H9 (cell line): ENCODE results near the gene FAM210B. TPM values are rescaled to one million over a fixed set of nuclear protein-coding genes. Genes with fewer than 3 reads are reported as not detected.

Source experiments
- DNase-seq: peaks from one replicate; pipeline ENCODE4 v3.0.0-alpha.2; 2017
- H2AFZ ChIP-seq: one replicate; pipeline ENCODE4 v1.6.1; 2013; ENCODE audit warnings: mild to moderate bottlenecking, low read length, control low read depth, moderate library complexity
- H2AK5ac ChIP-seq: 2 replicates; pipeline ENCODE4 v1.6.1; 2013; ENCODE audit warnings: low read length, control low read depth, mixed read lengths; ENCODE audit not compliant: insufficient read length
- H2BK120ac ChIP-seq: one replicate; pipeline ENCODE4 v1.6.1; 2013; ENCODE audit warnings: low read depth, mild to moderate bottlenecking, low read length, control low read depth, inconsistent platforms; ENCODE audit not compliant: poor library complexity, severe bottlenecking
- H2BK12ac ChIP-seq: 2 replicates; pipeline ENCODE4 v1.6.1; 2013; ENCODE audit warnings: low read length, control low read depth, mixed read lengths, low read depth; ENCODE audit not compliant: insufficient read length
- H2BK15ac ChIP-seq: 2 replicates; pipeline ENCODE4 v1.6.1; 2013; ENCODE audit warnings: low read depth, low read length, control low read depth
- H2BK20ac ChIP-seq: one replicate; pipeline ENCODE4 v1.6.1; 2013; ENCODE audit warnings: low read depth, mild to moderate bottlenecking, low read length, control low read depth, inconsistent platforms; ENCODE audit not compliant: poor library complexity, severe bottlenecking
- H2BK5ac ChIP-seq: 2 replicates; pipeline ENCODE4 v1.6.1; 2013; ENCODE audit warnings: low read length, control low read depth, mixed read lengths; ENCODE audit not compliant: insufficient read length
- H3K14ac ChIP-seq: 2 replicates; pipeline ENCODE4 v1.6.1; 2013; ENCODE audit warnings: low read length, control low read depth; ENCODE audit not compliant: insufficient read depth
- H3K18ac ChIP-seq: 2 replicates; pipeline ENCODE4 v1.6.1; 2013; ENCODE audit warnings: low read depth, mild to moderate bottlenecking, mixed read lengths, low read length, control low read depth; ENCODE audit not compliant: insufficient read length
- H3K23ac ChIP-seq: 2 replicates; pipeline ENCODE4 v1.6.1; 2013; ENCODE audit warnings: low read length, control low read depth, mixed read lengths, low read depth; ENCODE audit not compliant: insufficient read length
- H3K23me2 ChIP-seq: 2 replicates; pipeline ENCODE4 v1.6.1; 2013; ENCODE audit warnings: low read depth, mild to moderate bottlenecking, mixed read lengths, low read length, control low read depth; ENCODE audit not compliant: insufficient read length, poor library complexity, severe bottlenecking
- H3K27ac ChIP-seq: 2 replicates; pipeline ENCODE4 v1.5.1; 2013; ENCODE audit warnings: low read length, control low read depth, mixed read lengths, low read depth; ENCODE audit not compliant: insufficient read length
- H3K27me3 ChIP-seq: 2 replicates; pipeline ENCODE4 v1.6.1; 2013; ENCODE audit warnings: low read length, control low read depth, inconsistent platforms; ENCODE audit not compliant: insufficient read depth
- H3K4ac ChIP-seq: 2 replicates; pipeline ENCODE4 v1.6.1; 2013; ENCODE audit warnings: low read depth, mild to moderate bottlenecking, control low read depth, inconsistent platforms, low read length, moderate library complexity
- H3K4me1 ChIP-seq: 2 replicates; pipeline ENCODE4 v1.6.1; 2013; ENCODE audit warnings: low read length, control low read depth, inconsistent platforms; ENCODE audit not compliant: insufficient read depth
- H3K4me2 ChIP-seq: 2 replicates; pipeline ENCODE4 v1.6.1; 2013; ENCODE audit warnings: low read length, control low read depth, mixed read lengths; ENCODE audit not compliant: insufficient read length, insufficient read depth
- H3K56ac ChIP-seq: 2 replicates; pipeline ENCODE4 v1.6.1; 2013; ENCODE audit warnings: low read depth, mild to moderate bottlenecking, mixed read lengths, low read length, control low read depth; ENCODE audit not compliant: insufficient read length
- H3K79me1 ChIP-seq: 2 replicates; pipeline ENCODE4 v1.6.1; 2013; ENCODE audit warnings: low read depth, mild to moderate bottlenecking, moderate library complexity, low read length, control low read depth, inconsistent platforms; ENCODE audit not compliant: insufficient read depth, poor library complexity, severe bottlenecking
- H3K79me2 ChIP-seq: 2 replicates; pipeline ENCODE4 v1.6.1; 2013; ENCODE audit warnings: low read length, control low read depth, inconsistent platforms; ENCODE audit not compliant: insufficient read depth
- H3K9ac ChIP-seq: 2 replicates; pipeline ENCODE4 v1.6.1; 2013; ENCODE audit warnings: low read length, control low read depth, mixed read lengths; ENCODE audit not compliant: insufficient read length; ENCODE audit errors: extremely low read depth
- H3K9me3 ChIP-seq: one replicate; pipeline ENCODE4 v1.6.1; 2013; ENCODE audit warnings: low read depth, low read length, inconsistent platforms; ENCODE audit not compliant: control insufficient read depth
- H3T11ph ChIP-seq: one replicate; pipeline ENCODE4 v1.6.1; 2013; ENCODE audit warnings: mild to moderate bottlenecking, low read length, control low read depth, inconsistent platforms
- H4K20me1 ChIP-seq: one replicate; pipeline ENCODE4 v1.6.1; 2013; ENCODE audit not compliant: control insufficient read depth, insufficient read length, insufficient read depth
- H4K5ac ChIP-seq: 2 replicates; pipeline ENCODE4 v1.6.1; 2013; ENCODE audit warnings: low read depth, mild to moderate bottlenecking, mixed read lengths, low read length, control low read depth; ENCODE audit not compliant: insufficient read length
- H4K8ac ChIP-seq: replicated peaks from 2 replicates; pipeline ENCODE4 v1.6.1; 2013; ENCODE audit warnings: low read length, control low read depth, mixed read lengths, low read depth; ENCODE audit not compliant: insufficient read length
- H4K91ac ChIP-seq: 2 replicates; pipeline ENCODE4 v1.6.1; 2013; ENCODE audit warnings: low read depth, mild to moderate bottlenecking, moderate library complexity, mixed read lengths, low read length, control low read depth; ENCODE audit not compliant: insufficient read length
- H3K27ac Mint-ChIP-seq, 3 experiments: 2 replicates in 2 of 3; 3 replicates in 1 of 3; pipeline ENCODE4 v1.8.0; 2020 to 2021; ENCODE audit warnings: mixed read lengths in 3 of 3, mild to moderate bottlenecking in 1 of 3, moderate library complexity in 1 of 3
- H3K27me3 Mint-ChIP-seq: 2 replicates; pipeline ENCODE4 v1.8.0; 2021; ENCODE audit warnings: low read depth, mild to moderate bottlenecking, moderate library complexity, mixed read lengths
- H3K36me3 Mint-ChIP-seq, 3 experiments: 2 replicates in 2 of 3; 3 replicates in 1 of 3; pipeline ENCODE4 v1.8.0; 2020 to 2021; ENCODE audit warnings: low read depth in 3 of 3, mixed read lengths in 3 of 3; ENCODE audit not compliant: insufficient read depth in 1 of 3
- H3K4me1 Mint-ChIP-seq, 2 experiments: 2 replicates each; pipeline ENCODE4 v1.8.0; 2020; ENCODE audit warnings: mixed read lengths in 2 of 2
- H3K4me3 Mint-ChIP-seq, 2 experiments: 2 replicates in 1 of 2; 3 replicates in 1 of 2; pipeline ENCODE4 v1.8.0; 2020 to 2021; ENCODE audit warnings: mild to moderate bottlenecking in 2 of 2, mixed read lengths in 2 of 2, moderate library complexity in 1 of 2
- H3K9me3 Mint-ChIP-seq, 2 experiments: 2 replicates in 1 of 2; 3 replicates in 1 of 2; pipeline ENCODE4 v1.8.0; 2020; ENCODE audit warnings: mild to moderate bottlenecking in 2 of 2, mixed read lengths in 2 of 2, moderate library complexity in 1 of 2
- WGBS: extraction: QIAGEN DNeasy Blood & Tissue Kit; methylation state at CpG from one replicate; pipeline ENCODE4 v1.1.7; 2013; ENCODE audit warnings: missing lambda C conversion rate, low lambda C conversion rate, mixed read lengths; ENCODE audit not compliant: insufficient read length; ENCODE audit errors: extremely low coverage; 5-methylcytosine and 5-hydroxymethylcytosine counted together
- total RNA-seq: library from RNA; stranded (reverse); gene quantifications from 2 replicates; pipeline ENCODE4 v1.2.1, GENCODE V29; 2021
- TF ChIP-seq, protein P1 (sequence below): fragments of 200-600 bp; sonication (generic); conservative IDR thresholded peaks from 3 replicates; pipeline ENCODE4 v1.8.0; 2021; ENCODE audit warnings: antibody characterized with exemption, mild to moderate bottlenecking

FAM210B gene
- total RNA-seq, 1 experiment from 2014 or later = 24.2 TPM

DNA sequence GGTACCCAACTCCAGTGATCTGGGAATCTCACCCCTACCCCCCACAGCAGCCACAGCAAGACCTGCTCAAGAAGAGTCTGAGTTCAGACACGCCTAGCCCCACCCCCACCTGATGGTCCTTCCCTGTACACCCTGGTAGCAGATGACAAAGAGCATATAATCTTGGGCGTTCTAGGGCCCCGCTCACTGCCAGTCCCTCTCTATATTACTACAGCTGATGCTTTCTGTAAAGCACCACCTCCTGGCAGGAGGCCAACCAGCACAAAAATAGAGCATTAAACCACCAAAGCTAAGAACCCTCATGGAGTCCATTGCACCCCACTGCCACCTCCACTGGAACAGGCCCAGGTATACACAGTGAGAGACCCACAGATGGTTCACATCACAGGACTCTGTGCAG is 42.3 kb upstream of the FAM210B start:
- Histone ChIP-seq H4K20me1 (no peaks in the 10 kb centered on the region), H2AFZ (no peak overlapping the region), H2BK12ac (no peak overlapping the region), H4K8ac (no peak overlapping the region), H3K14ac (no peak overlapping the region), H3K56ac (no peak overlapping the region), H4K5ac (no peak overlapping the region), H4K91ac (no peak overlapping the region), H3K4ac (no peak overlapping the region), H3K79me2 (no peaks in the 10 kb centered on the region), H3K27ac (no peak overlapping the region), H3K4me1 (no peaks in the 10 kb centered on the region), H2BK120ac (no peak overlapping the region), H2BK5ac (no peak overlapping the region), H3K4me2 (no peak overlapping the region), H3K23me2 (no peaks in the 10 kb centered on the region), H2BK20ac (no peak overlapping the region), H3K79me1 (no peaks in the 10 kb centered on the region), H2BK15ac (no peak overlapping the region), H3K9ac (no peak overlapping the region), H3K18ac (no peak overlapping the region), H2AK5ac (no peak overlapping the region), H3K27me3 (no peaks in the 10 kb centered on the region), H3T11ph (no peak overlapping the region), H3K9me3 (peaks cover 63% of the 10 kb centered on the region), H3K23ac (no peak overlapping the region)
- Mint-ChIP-seq H3K36me3 (peaks cover 2 to 29% (median 4%) of the 10 kb centered on the region in 3 experiments; a peak in 5 of 7 replicates), H3K27me3 (peaks cover 2% of the 10 kb centered on the region; the same call in 1 of the 2 replicates), H3K27ac (no peak overlapping the region), H3K4me1 (no peaks in the 10 kb centered on the region), H3K9me3 (peaks cover 96 to 98% of the 10 kb centered on the region in 2 experiments), H3K4me3 (no peak overlapping the region)
- WGBS = no CpG with 5 or more reads among the region's 3 CpGs
- TF ChIP-seq, protein P1, sequence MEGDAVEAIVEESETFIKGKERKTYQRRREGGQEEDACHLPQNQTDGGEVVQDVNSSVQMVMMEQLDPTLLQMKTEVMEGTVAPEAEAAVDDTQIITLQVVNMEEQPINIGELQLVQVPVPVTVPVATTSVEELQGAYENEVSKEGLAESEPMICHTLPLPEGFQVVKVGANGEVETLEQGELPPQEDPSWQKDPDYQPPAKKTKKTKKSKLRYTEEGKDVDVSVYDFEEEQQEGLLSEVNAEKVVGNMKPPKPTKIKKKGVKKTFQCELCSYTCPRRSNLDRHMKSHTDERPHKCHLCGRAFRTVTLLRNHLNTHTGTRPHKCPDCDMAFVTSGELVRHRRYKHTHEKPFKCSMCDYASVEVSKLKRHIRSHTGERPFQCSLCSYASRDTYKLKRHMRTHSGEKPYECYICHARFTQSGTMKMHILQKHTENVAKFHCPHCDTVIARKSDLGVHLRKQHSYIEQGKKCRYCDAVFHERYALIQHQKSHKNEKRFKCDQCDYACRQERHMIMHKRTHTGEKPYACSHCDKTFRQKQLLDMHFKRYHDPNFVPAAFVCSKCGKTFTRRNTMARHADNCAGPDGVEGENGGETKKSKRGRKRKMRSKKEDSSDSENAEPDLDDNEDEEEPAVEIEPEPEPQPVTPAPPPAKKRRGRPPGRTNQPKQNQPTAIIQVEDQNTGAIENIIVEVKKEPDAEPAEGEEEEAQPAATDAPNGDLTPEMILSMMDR = no peak
- DNase-seq = no peak
